ENCODE measurements around the gene VLDLR.
"Not testable (repeated sequence)": the region's sequence is repeated elsewhere in the genome, so short reads cannot be mapped to it uniquely, and the experiment has no call there.

The VLDLR gene

GRCh38 chr9:2663461-2664173 lies 42.0 kb downstream of the VLDLR start:
- no peak for DNase-seq (ENCODE audit: low read depth in 2 of 2)

DNA sequence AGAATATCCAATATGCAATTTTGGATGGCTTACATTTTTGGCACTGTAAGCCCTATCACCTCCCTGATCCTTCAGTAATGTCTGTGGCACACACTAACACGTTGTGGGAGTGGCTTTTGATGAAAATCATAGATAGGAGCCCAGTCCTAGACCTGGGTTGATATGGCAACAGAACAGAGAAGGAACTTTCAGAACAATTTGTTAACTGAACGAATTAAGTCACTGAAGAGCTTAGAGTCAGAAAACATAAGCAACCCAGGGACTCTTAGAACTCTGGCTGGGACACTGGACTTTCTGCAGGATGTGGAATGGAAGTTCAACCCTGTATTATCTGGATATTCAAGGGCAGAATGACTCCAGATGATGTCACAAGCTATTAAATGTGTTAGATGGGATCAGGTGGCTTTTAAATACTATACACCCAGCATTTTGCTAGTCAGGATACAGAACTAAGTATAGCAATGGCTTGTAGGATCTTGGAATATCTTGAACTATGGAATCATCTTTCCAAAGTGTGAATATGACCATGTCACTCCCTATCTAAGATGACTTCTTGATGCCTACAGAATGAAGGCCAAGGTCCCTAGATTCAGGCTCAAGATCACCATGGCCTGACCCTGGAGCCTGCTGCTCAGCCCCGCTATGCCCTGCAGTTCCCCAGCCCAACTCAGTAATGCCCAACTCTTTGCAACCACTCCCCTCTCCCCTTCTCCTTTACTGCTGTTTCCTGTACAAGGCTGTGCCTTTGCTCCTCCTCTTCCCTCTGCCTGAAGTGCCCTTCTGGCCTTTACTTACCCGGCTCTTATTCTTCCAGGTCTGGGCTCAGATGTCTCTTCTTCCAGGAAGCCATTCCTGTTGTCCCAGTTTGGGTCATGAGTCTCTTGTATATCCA lies 42.8 kb downstream of the VLDLR start:
- DNase-seq (ENCODE audit: low read depth in 2 of 2), result no peak

GRCh38 chr9:2666569-2666968 lies 45.0 kb downstream of the VLDLR start:
- no peak for DNase-seq (ENCODE audit: low read depth in 2 of 2)

DNA sequence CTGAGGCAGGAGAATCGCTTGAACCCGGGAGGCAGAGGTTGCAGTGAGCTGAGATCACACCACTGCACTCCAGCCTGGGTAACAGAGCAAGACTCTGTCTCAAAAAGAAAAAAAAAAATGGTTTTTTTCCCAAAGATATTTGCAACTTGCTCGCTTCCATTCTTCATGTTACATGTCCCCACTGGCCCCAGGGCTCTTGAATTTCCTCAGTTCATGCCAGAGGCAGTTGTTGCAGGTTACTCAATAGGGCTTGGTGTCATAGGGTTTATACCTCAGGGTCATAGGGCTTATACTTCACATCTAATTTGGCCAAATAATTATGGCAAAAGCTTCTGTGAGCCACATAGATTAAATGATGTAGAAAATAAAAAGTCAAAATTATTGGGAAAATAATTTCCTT lies 51.6 kb downstream of the VLDLR start:
- no peak for DNase-seq (ENCODE audit: low read depth in 2 of 2)

DNA sequence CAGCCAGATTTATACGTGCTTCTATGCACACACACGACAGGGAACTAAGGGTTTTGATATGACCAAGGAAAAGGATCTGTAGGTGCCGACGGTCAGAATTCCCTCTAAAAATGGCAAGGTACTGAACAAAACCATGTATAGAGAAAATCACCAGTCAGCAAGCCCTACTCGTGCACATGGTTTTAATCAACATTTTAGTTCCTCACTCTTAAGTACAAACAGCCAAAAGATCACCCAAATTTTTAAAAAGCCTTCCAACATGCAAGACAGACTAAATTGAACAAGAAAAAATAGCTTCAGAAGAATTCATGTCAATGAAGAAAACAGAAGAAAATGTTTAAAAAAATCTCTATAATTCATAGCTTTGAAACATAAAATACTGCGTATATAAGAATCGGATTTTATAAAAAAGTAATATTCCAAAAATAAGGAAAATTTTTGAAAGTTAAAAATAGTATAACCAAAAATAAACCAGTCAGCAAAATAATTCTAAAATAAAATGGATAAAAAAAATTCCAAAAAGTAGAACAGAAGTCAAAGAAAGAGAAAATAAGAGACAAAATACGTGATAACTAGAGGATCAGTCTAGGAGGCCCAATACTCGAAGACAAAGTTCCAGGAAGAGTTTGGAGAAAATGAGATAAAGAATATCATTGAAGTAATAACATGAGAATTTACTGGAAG lies 52.7 kb downstream of the VLDLR start:
- no peak for DNase-seq (ENCODE audit: low read depth in 2 of 2)

DNA sequence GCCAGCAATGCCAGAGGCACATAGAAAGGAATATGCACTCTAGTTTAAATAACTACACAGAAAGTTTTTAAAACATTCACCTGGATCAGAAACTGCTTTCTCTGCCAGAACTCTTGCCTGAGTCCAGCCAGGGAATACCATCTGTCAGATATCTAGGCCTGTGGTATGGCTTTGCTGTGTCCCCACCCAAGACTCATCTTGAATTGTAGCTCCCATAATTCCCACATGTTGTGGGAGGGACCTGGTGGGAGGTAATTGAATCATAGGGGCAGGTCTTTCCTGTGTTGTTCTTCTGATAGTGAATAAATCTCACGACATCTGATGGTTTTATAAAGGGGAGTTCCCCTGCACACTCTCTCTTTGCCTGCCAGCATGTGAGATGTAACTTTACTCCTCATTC lies 54.2 kb downstream of the VLDLR start:
- no peak for DNase-seq (ENCODE audit: low read depth in 2 of 2)

DNA sequence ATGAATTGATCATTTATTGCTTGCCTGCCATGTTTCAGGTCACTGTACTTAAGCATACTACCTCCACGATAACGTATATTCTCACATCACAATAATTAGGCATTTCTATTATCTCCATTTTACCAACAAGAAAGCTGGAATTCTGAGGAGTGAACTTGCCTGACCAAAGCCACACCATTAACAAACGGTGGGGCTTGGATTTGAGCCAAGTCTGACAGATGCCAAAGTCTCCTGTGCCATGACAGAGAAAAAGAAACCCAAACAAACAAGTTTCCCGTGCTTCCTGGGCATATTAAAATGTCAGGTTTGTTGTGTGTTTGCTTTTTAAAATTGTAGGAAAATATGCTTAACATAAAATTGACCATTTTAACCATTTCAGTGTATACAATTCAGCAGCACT lies 54.9 kb downstream of the VLDLR start:
- no peak for DNase-seq (ENCODE audit: low read depth in 2 of 2)

- no peak for DNase-seq (ENCODE audit: low read depth in 2 of 2)
These were observed 56.6 kb downstream of the VLDLR start for GRCh38 chr9:2677915-2678889.

- no peak for DNase-seq (ENCODE audit: low read depth in 2 of 2)
These were observed 57.4 kb downstream of the VLDLR start for GRCh38 chr9:2679011-2679410.

DNA sequence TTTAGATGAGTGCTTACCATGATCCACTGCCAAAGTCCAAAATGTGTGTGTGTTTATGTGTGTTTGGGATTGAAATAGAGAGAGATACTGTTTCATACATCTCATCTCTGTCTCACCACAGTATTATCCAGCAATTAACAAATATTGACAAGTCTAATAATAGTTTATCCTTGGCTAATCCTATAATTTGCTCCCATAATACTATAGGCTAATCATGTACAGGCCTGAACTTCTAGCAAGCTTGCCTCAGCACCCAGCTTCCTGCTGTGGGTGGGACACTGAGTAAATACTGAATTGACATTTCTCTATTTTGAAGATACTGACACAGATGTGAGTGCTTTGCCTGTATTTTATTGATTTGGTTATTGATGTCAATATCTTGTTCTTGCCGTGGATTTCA lies 60.4 kb downstream of the VLDLR start:
- DNase-seq (ENCODE audit: low read depth in 2 of 2), result no peak

GRCh38 chr9:2686911-2687310 lies 65.3 kb downstream of the VLDLR start:
- no peak for DNase-seq (ENCODE audit: low read depth in 2 of 2)

DNA sequence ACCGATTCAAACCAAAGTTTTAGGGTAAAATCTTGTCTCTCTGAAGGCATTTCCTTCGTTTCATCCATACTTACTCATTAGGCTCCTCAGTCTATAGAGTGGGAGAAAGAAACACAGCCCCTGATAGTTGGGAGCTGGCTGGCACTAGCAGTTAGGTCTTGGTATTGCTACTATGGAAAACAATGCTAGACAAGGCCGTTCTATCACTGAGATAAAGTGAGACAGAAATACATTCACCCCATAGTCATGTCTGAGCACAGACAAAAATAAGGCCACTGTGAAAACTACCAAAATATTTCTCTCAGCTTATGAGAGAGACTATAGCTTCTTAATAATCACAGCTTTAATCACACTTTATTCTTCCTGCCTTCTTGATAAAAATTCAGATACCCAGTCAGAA lies 67.0 kb downstream of the VLDLR start:
- DNase-seq (ENCODE audit: low read depth in 2 of 2), result no peak

- no peak for DNase-seq (ENCODE audit: low read depth in 2 of 2)
These were observed 69.6 kb downstream of the VLDLR start for GRCh38 chr9:2691212-2691611.

GRCh38 chr9:2691626-2692025 lies 70.0 kb downstream of the VLDLR start:
- no peak for DNase-seq (ENCODE audit: low read depth in 2 of 2)

- DNase-seq (ENCODE audit: low read depth in 2 of 2), result no peak
These were observed 71.5 kb downstream of the VLDLR start for GRCh38 chr9:2693056-2693455.

- no peak for DNase-seq (ENCODE audit: low read depth in 2 of 2)
These were observed 75.9 kb downstream of the VLDLR start for GRCh38 chr9:2697492-2697891.

GRCh38 chr9:2700398-2700797 lies 78.8 kb downstream of the VLDLR start:
- DNase-seq (ENCODE audit: low read depth in 2 of 2), result no peak

DNA sequence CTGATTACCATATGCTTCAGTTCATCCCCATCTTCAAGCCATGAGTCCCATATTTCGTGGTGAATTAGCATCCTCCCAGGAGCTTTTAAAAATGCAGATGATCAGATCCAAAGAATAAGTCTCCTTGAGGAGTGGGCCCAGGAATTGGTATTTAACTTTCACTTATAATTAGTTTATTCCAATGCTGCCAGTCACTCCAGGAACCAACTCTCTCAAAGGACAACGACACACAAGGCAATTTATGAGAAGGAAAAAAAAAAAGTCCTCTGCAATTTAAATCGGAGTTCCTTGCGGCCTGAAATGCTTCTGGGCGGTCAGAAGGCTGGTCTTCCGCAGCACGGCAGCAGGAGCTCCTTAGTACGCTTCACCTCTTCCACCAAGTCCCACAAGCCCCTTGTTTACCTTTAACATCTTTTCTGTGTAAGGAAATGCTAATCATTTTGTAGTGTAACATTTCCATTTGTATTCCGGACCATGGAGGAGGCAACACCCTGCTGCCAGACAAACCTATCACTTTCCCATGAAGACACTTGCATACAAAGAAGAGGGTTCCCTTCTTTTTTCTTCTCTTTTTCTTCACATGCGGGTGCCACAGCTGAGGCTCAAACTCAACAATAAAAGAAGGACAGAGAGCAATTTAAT lies 79.4 kb downstream of the VLDLR start:
- DNase-seq (ENCODE audit: low read depth in 2 of 2), result no peak

GRCh38 chr9:2704504-2704903 lies 82.9 kb downstream of the VLDLR start:
- DNase-seq (ENCODE audit: low read depth in 2 of 2), result no peak

- DNase-seq (ENCODE audit: low read depth in 2 of 2), result not testable (repeated sequence)
These were observed 85.7 kb downstream of the VLDLR start for GRCh38 chr9:2707256-2707655.

All from stimulated activated CD4-positive, alpha-beta T cell treated with anti-CD3 and anti-CD28 coated beads, Interleukin-4, amount 100 ng/mL, for 48 hours (primary cell).